Activated naive CD4-positive, alpha-beta T cell treated with anti-CD3 and anti-CD28 coated beads, Interleukin-2, amount 50 U/mL, for 72 hours (primary cell): ENCODE measurements around the gene DPP10. TPM values are rescaled to one million over a fixed set of nuclear protein-coding genes. Genes with fewer than 3 reads are reported as not detected.

Source experiments
- ATAC-seq, 2 donors: fragments of 150-1000 bp; cut with Tn5 transposase; 2 replicates each; pipeline ENCODE4 v1.10.0; 2021; ENCODE audit warnings: mild to moderate bottlenecking in 2 of 2, moderate library complexity in 2 of 2
- DNase-seq, 2 donors: peaks; one replicate each; pipeline ENCODE4 v3.0.0; 2021 to 2022; ENCODE audit warnings: low spot score in 2 of 2
- H3K27ac Mint-ChIP-seq, 2 donors: one replicate each; pipeline ENCODE4 v1.8.0; 2022; ENCODE audit warnings: mild to moderate bottlenecking in 2 of 2, mixed read lengths in 2 of 2
- H3K36me3 Mint-ChIP-seq, 2 donors: one replicate each; pipeline ENCODE4 v1.8.0; 2022; ENCODE audit warnings: mixed read lengths in 2 of 2
- H3K9me3 Mint-ChIP-seq, 2 donors: one replicate each; pipeline ENCODE4 v1.8.0; 2022; ENCODE audit warnings: mixed read lengths in 2 of 2
- total RNA-seq, 2 donors: library from RNA; stranded (reverse); gene quantifications; one replicate each; pipeline ENCODE4 v1.2.3, GENCODE V29; 2022

DPP10 gene
- total RNA-seq, 2 donors from 2014 or later: not detected

DNA sequence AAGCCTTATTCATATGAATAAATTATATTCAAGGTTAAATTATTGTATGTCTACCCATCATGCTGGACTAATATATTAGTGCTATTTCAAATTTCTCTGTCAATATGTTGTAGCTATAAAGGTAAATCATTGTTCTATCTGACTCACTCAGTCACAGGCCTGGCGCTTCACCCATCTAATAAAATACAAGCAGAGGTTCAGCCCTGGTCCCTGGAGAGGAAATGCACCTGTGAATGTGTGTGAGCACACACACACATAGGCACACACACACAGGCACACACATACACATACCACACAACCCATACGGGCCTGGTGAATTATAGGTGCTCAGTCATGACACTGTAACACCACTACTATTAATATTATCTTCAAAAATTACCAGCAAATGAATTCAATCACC is 1396.1 kb downstream of the DPP10 start:
- H3K36me3 Mint-ChIP-seq: no peaks in the 10 kb centered on the region
- no peak for ATAC-seq
- H3K9me3 Mint-ChIP-seq: peaks cover 0 to 4% of the 10 kb centered on the region in 2 donors
- DNase-seq: no peak
- no peak overlapping the region for H3K27ac Mint-ChIP-seq

DNA sequence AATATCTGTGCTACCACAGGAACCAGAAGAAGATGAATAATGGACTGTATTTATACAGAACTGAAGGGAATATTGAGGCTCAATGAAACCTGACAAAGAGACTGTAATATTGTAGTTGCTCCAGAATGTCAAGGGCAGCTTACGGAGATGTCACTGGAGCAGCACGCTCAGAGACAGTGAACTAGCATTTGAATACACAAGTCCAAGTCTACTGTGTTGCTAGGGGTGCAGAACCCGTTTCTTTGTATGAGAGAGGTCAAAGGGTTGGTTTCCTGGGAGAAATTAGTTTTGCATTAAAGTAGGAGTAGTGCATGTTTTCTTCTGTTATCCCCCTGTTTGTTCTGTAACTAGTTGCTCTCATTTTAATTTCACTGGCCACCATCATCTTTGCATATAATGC is 1399.9 kb downstream of the DPP10 start:
- Mint-ChIP-seq H3K9me3 (peaks cover 4 to 6% of the 10 kb centered on the region in 2 donors), H3K36me3 (no peaks in the 10 kb centered on the region), H3K27ac (no peak overlapping the region)
- ATAC-seq (no peak), DNase-seq (no peak)

- Mint-ChIP-seq H3K9me3 (peaks cover 6 to 14% of the 10 kb centered on the region in 2 donors), H3K36me3 (peaks cover 0 to 5% of the 10 kb centered on the region in 2 donors), H3K27ac (no peak overlapping the region)
- ATAC-seq (no peak), DNase-seq (no peak)
Measured at GRCh38 chr2:115848192-115848591, 1405.8 kb downstream of the DPP10 start.

DNA sequence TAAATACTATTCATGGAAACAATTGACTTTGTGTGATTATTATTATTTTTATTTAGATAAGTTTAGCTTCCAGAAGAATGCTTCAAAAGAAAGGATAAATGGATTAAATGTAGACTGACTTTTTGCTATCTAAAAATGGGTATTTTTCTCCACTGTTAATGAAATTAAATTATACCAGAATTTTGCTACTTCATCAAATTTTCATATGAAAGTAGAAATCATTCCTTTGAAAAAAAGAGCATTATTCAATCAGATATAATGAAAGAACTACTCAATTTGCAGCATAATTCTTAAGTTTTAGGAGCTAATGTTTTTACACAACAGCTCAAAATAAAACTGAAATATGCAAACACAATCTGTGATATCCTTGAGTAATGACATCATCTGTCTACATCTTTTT is 1424.6 kb downstream of the DPP10 start:
- ATAC-seq: no peak
- DNase-seq: no peak
- Mint-ChIP-seq H3K9me3 (peaks cover 15 to 19% of the 10 kb centered on the region in 2 donors), H3K27ac (no peak overlapping the region), H3K36me3 (no peaks in the 10 kb centered on the region)

- Mint-ChIP-seq H3K36me3 (no peaks in the 10 kb centered on the region), H3K9me3 (peaks cover 16 to 20% of the 10 kb centered on the region in 2 donors), H3K27ac (no peak overlapping the region)
- no peak for DNase-seq
- no peak for ATAC-seq
Measured at GRCh38 chr2:115874427-115874826, 1432.0 kb downstream of the DPP10 start.

GRCh38 chr2:115880558-115880957 is 1438.1 kb downstream of the DPP10 start:
- no peak for ATAC-seq
- Mint-ChIP-seq H3K9me3 (peaks cover 8 to 16% of the 10 kb centered on the region in 2 donors), H3K27ac (no peak overlapping the region)

DNA sequence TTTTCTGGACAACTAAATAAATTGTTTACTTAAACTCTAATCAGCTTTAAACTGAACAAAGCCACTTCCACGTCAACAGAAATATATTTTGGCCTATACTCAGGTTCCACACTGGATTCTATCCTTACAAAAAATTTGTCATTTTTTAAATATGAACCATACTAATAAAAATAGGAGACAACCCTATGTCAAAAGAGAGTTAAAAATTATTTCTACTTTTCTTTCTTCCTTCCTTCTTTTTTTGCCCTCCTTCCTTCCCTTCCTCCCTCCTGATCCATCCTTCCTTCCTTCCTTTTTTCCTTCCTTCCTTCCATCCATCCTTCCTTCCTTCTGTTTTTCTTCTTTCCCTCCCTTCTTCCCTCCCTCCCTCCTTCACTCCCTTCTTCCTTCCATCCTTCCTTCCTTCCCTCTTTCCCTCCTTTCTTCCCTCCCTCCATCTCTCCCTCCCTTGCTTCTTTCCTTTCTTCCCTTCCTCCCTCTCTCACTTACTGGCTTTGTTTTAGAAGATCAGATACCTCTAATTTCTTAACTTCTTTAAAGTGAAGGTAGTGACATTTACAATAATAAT is 1444.9 kb downstream of the DPP10 start:
- H3K9me3 Mint-ChIP-seq: peaks cover 7 to 22% of the 10 kb centered on the region in 2 donors
- peaks cover 0 to 6% of the 10 kb centered on the region in 2 donors for H3K36me3 Mint-ChIP-seq
- no peak for ATAC-seq
- H3K27ac Mint-ChIP-seq: no peak overlapping the region
- DNase-seq: no peak

More at GRCh38 chr2:115880558-115880957, 1438.1 kb downstream of the DPP10 start:
- no peak for DNase-seq
- H3K36me3 Mint-ChIP-seq: no peaks in the 10 kb centered on the region
